Type B pancreatic cell (in vitro differentiated cells): ENCODE data around the gene CDC42BPB. TPM values are rescaled to one million over a fixed set of nuclear protein-coding genes. Genes with fewer than 3 reads are reported as not detected.

ENCODE experiments used
- DNase-seq: peaks from one replicate; pipeline ENCODE4 v3.0.0; 2021; ENCODE audit warnings: mixed read lengths; ENCODE audit not compliant: unreplicated experiment; ENCODE audit errors: extremely low spot score
- H3K27ac Mint-ChIP-seq: 2 replicates; pipeline ENCODE4 v1.8.0; 2021; ENCODE audit warnings: mild to moderate bottlenecking, mixed read lengths
- H3K27me3 Mint-ChIP-seq: 2 replicates; pipeline ENCODE4 v1.8.0; 2021; ENCODE audit warnings: mixed read lengths
- H3K36me3 Mint-ChIP-seq: 2 replicates; pipeline ENCODE4 v1.8.0; 2021; ENCODE audit warnings: mixed read lengths
- H3K4me1 Mint-ChIP-seq: one replicate; pipeline ENCODE4 v1.8.0; 2021; ENCODE audit warnings: mixed read lengths; ENCODE audit not compliant: unreplicated experiment
- H3K4me3 Mint-ChIP-seq: 2 replicates; pipeline ENCODE4 v1.8.0; 2021; ENCODE audit warnings: mild to moderate bottlenecking, mixed read lengths
- H3K9me3 Mint-ChIP-seq: 2 replicates; pipeline ENCODE4 v1.8.0; 2021; ENCODE audit warnings: mixed read lengths
- total RNA-seq: library from RNA; stranded (reverse); gene quantifications from 2 replicates; pipeline ENCODE4 v1.2.1, GENCODE V29; 2021; ENCODE audit warnings: low replicate concordance
- TF ChIP-seq, protein P1 (sequence below): fragments of 200-600 bp; sonication (generic); conservative IDR thresholded peaks from 2 replicates; pipeline ENCODE4 v1.5.0; 2021; ENCODE audit warnings: antibody characterized with exemption, mild to moderate bottlenecking

Gene CDC42BPB
- total RNA-seq, 1 donor from 2014 or later = 88.6 TPM

DNA sequence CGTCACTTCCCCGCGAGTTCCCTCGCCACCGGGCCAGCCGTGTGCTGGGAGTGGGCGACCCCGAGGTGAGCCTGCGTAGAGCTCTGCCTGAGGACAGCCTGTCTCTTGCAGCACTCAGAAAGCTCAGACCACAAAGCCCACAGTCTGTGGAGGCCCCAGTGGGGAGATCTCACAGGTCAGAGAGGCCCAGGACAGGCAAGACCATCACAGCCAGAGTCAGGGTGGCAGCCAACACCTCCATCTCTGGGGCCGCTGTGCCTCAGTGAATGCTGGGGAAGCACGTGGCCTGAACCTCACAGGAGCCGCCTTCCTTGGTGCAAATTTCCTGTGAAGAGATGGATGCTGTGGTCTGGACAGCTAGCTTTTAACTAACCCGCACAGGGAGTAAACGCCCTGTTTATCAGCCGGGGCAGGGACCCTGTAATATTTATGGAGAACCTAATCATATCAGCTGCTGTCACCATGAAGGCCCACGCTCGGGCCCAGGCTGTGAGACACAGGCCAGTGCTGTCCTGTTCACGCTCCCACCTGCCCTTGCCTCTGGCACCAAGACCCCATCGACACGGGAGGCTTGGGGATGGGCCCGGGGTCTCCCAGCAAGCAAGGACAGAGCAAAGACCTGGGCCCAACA is 56.9 kb downstream of the CDC42BPB start:
- no peak overlapping the region for H3K27ac Mint-ChIP-seq
- no peak overlapping the region for H3K4me3 Mint-ChIP-seq
- DNase-seq = no peak
- no peaks in the 10 kb centered on the region for H3K9me3 Mint-ChIP-seq
- no peaks in the 10 kb centered on the region for H3K27me3 Mint-ChIP-seq
- no peaks in the 10 kb centered on the region for H3K4me1 Mint-ChIP-seq
- H3K36me3 Mint-ChIP-seq = peaks cover 17% of the 10 kb centered on the region
- TF ChIP-seq, protein P1, sequence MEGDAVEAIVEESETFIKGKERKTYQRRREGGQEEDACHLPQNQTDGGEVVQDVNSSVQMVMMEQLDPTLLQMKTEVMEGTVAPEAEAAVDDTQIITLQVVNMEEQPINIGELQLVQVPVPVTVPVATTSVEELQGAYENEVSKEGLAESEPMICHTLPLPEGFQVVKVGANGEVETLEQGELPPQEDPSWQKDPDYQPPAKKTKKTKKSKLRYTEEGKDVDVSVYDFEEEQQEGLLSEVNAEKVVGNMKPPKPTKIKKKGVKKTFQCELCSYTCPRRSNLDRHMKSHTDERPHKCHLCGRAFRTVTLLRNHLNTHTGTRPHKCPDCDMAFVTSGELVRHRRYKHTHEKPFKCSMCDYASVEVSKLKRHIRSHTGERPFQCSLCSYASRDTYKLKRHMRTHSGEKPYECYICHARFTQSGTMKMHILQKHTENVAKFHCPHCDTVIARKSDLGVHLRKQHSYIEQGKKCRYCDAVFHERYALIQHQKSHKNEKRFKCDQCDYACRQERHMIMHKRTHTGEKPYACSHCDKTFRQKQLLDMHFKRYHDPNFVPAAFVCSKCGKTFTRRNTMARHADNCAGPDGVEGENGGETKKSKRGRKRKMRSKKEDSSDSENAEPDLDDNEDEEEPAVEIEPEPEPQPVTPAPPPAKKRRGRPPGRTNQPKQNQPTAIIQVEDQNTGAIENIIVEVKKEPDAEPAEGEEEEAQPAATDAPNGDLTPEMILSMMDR = no peak

- Mint-ChIP-seq H3K4me1 (peaks cover 5% of the 10 kb centered on the region), H3K27ac (peak overlapping the region; percentile 8), H3K4me3 (no peak overlapping the region), H3K9me3 (no peaks in the 10 kb centered on the region), H3K27me3 (no peaks in the 10 kb centered on the region), H3K36me3 (peaks cover 22% of the 10 kb centered on the region)
- DNase-seq = no peak
- TF ChIP-seq, protein P1 = no peak
These were observed 58.0 kb downstream of the CDC42BPB start for GRCh38 chr14:102999227-102999895.

DNA sequence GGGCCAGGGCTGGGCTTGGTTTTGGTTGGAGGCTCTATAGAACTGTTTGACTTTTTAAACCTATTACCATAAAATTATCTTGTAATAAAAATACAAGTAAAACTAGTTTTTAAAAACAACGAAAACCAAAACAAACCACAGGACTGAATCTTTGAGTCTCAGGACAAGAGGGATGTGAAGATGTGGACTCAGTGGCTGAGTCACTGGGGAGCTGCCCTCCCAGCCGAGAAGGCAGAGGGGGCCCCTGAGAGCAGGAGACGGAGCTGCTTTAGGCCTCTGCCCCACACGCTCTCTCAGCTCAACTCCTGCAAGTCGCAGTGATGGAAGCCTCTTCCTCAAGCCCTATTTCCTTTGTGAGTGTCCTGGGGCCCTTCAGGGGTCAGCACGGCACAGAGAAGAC is 59.0 kb downstream of the CDC42BPB start:
- H3K27me3 Mint-ChIP-seq = no peaks in the 10 kb centered on the region
- no peak overlapping the region for H3K27ac Mint-ChIP-seq
- peaks cover 9% of the 10 kb centered on the region for H3K4me1 Mint-ChIP-seq
- TF ChIP-seq, protein P1 = no peak
- H3K36me3 Mint-ChIP-seq = peaks cover 27% of the 10 kb centered on the region
- no peak overlapping the region for H3K4me3 Mint-ChIP-seq
- DNase-seq = no peak
- no peaks in the 10 kb centered on the region for H3K9me3 Mint-ChIP-seq

DNA sequence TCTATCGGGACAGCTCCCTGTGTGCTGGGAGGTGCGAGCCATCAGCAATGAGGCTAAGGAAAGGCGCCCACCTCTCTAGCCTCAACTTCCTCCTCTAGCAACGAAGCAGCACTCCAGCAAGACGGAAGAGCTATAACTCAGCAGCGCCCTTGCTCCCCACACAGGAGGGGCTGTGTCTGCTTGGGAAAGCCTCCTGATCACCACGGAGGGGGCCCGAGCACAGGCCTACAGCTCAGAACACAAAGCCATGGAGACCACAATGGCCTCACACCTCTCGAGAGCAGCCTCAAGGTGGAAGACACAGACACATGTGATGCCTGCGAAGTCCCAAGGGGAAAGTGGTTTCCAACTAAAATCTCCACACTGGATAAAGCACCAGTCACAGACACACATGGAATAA is 60.4 kb downstream of the CDC42BPB start:
- H3K36me3 Mint-ChIP-seq = peaks cover 27% of the 10 kb centered on the region
- TF ChIP-seq, protein P1 = no peak
- H3K27ac Mint-ChIP-seq = no peak overlapping the region
- H3K4me3 Mint-ChIP-seq = no peak overlapping the region
- no peaks in the 10 kb centered on the region for H3K9me3 Mint-ChIP-seq
- no peak for DNase-seq
- H3K4me1 Mint-ChIP-seq = peaks cover 9% of the 10 kb centered on the region
- H3K27me3 Mint-ChIP-seq = no peaks in the 10 kb centered on the region

GRCh38 chr14:102994689-102995088 is 62.7 kb downstream of the CDC42BPB start:
- TF ChIP-seq, protein P1 = no peak
- Mint-ChIP-seq H3K4me3 (no peak overlapping the region), H3K9me3 (peaks cover 6% of the 10 kb centered on the region), H3K27ac (peak overlapping the region; percentile 46), H3K27me3 (no peaks in the 10 kb centered on the region), H3K4me1 (peaks cover 9% of the 10 kb centered on the region), H3K36me3 (peaks cover 43% of the 10 kb centered on the region)
- no peak for DNase-seq
